ENCODE results near the gene DZIP1. TPM values are rescaled to one million over a fixed set of nuclear protein-coding genes. Genes with fewer than 3 reads are reported as not detected.
"Not testable (repeated sequence)": the region's sequence is repeated elsewhere in the genome, so short reads cannot be mapped to it uniquely, and the experiment has no call there.

DZIP1 gene
- total RNA-seq, 4 donors from 2014 or later, result 2.5 to 61.9 (median 5.2) TPM

DNA sequence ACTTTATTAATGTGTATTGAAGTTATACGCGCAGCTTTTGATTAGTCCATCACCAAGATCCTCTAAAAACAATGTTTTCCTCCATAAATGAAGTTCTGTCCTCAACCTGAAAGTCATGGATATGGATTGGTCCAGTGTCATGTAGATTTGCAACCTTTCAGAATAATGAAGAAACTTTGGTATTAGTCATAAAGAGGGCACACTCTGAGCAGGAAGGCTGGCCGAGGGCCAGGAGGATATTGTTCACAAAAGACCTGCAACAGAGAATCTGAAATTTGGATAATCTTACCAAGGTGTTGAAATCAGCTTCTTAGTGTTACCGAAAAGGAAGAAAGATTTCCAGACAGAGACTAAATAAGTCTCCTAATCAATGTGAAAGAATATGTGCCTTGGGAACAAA, 71.3 kb downstream of the DZIP1 start:
- Histone ChIP-seq H3K9me3 (no peaks in the 10 kb centered on the region), H3K4me1 (no peaks in the 10 kb centered on the region), H3K4me3 (no peak overlapping the region), H3K36me3 (no peaks in the 10 kb centered on the region), H3K27me3 (no peaks in the 10 kb centered on the region), H3K27ac (no peak overlapping the region)
- TF ChIP-seq POLR2A (IDR thresholded peaks at IDR 0.05), result no peak
- no peak for TF ChIP-seq CTCF (IDR thresholded peaks at IDR 0.05)
- DNase-seq, result no peak

GRCh38 chr13:95571941-95572340, 72.6 kb downstream of the DZIP1 start:
- DNase-seq, result no peak
- Histone ChIP-seq H3K36me3 (no peaks in the 10 kb centered on the region), H3K4me1 (no peaks in the 10 kb centered on the region), H3K9me3 (no peaks in the 10 kb centered on the region), H3K4me3 (no peak overlapping the region), H3K27me3 (no peaks in the 10 kb centered on the region), H3K27ac (no peak overlapping the region)
- TF ChIP-seq CTCF (IDR thresholded peaks at IDR 0.05) (no peak), POLR2A (IDR thresholded peaks at IDR 0.05) (no peak)

GRCh38 chr13:95570016-95570415, 74.5 kb downstream of the DZIP1 start:
- H3K27me3 ChIP-seq, result no peaks in the 10 kb centered on the region
- H3K36me3 ChIP-seq, result no peaks in the 10 kb centered on the region
- no peak overlapping the region for H3K4me3 ChIP-seq
- H3K27ac ChIP-seq, result no peak overlapping the region
- no peaks in the 10 kb centered on the region for H3K9me3 ChIP-seq
- no peaks in the 10 kb centered on the region for H3K4me1 ChIP-seq
- DNase-seq, result no peak
- TF ChIP-seq POLR2A (IDR thresholded peaks at IDR 0.05) (no peak), CTCF (IDR thresholded peaks at IDR 0.05) (no peak)

GRCh38 chr13:95568131-95568530, 76.4 kb downstream of the DZIP1 start:
- H3K36me3 ChIP-seq, result no peaks in the 10 kb centered on the region
- H3K27me3 ChIP-seq, result no peaks in the 10 kb centered on the region
- no peaks in the 10 kb centered on the region for H3K9me3 ChIP-seq
- no peak overlapping the region for H3K27ac ChIP-seq
- TF ChIP-seq POLR2A (IDR thresholded peaks at IDR 0.05) (no peak), CTCF (IDR thresholded peaks at IDR 0.05) (no peak)
- no peaks in the 10 kb centered on the region for H3K4me1 ChIP-seq
- DNase-seq, result no peak
- H3K4me3 ChIP-seq, result no peak overlapping the region

DNA sequence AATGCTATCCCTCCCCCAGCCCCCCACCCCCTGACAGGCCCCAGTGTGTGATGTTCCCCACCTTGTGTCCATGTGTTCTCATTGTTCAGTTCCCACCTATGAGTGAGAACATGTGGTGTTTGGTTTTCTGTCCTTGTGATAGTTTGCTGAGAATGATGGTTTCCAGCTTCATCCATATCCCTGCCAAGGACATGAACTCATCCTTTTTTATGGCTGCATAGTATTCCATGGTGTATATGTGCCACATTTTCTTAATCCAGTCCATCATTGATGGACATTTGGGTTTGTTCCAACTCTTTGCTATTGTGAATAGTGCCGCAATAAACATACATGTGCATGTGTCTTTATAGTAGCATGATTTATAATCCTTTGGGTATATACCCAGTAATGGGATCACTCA, 78.7 kb downstream of the DZIP1 start:
- H3K27me3 ChIP-seq, H3K9me3 ChIP-seq, H3K27ac ChIP-seq, H3K36me3 ChIP-seq, DNase-seq, H3K4me3 ChIP-seq, H3K4me1 ChIP-seq: not testable (repeated sequence)

- Histone ChIP-seq H3K27me3 (no peaks in the 10 kb centered on the region), H3K36me3 (no peaks in the 10 kb centered on the region), H3K9me3 (no peaks in the 10 kb centered on the region), H3K27ac (no peak overlapping the region), H3K4me1 (no peaks in the 10 kb centered on the region), H3K4me3 (no peak overlapping the region)
- DNase-seq, result no peak
- no peak for TF ChIP-seq CTCF (IDR thresholded peaks at IDR 0.05)
- TF ChIP-seq POLR2A (IDR thresholded peaks at IDR 0.05), result no peak
Measured at GRCh38 chr13:95564733-95565291, 79.7 kb downstream of the DZIP1 start.
